PC-3 (cell line): ENCODE results near the gene KCTD20. TPM values are rescaled to one million over a fixed set of nuclear protein-coding genes. Genes with fewer than 3 reads are reported as not detected.

ENCODE experiments used
- ATAC-seq: fragments of 200-7000 bp; cut with Tn5 transposase; 2 replicates; pipeline ENCODE4 v1.9.1; 2020; ENCODE audit warnings: mild to moderate bottlenecking, moderate library complexity
- Bru-seq: library from RNA; stranded (reverse); fragments of 400-500 nt; gene quantifications from one replicate; lab custom pipeline; 2021; lab: Mats Ljungman, UMichigan
- BruChase-seq, 2 experiments: library from RNA; stranded (reverse); fragments of 400-500 nt; gene quantifications; one replicate each; lab custom pipeline; 2021; lab: Mats Ljungman, UMichigan
- BruUV-seq: library from RNA; stranded (reverse); fragments of 400-500 nt; replicated peaks from 2 replicates; lab custom pipeline; 2021; lab: Mats Ljungman, UMichigan
- CTCF ChIA-PET: fragments of 300-600 bp; sonication (Branson Sonifier 250); formaldehyde crosslinking; loops from one replicate; lab custom pipeline; 2022; ENCODE audit warnings: antibody characterized with exemption; lab: Charles Lee
- POLR2A ChIA-PET: fragments of 300-600 bp; sonication (Branson Sonifier 250); formaldehyde crosslinking; loops from one replicate; lab custom pipeline; 2022; ENCODE audit warnings: antibody characterized with exemption; ENCODE audit not compliant: unreplicated experiment; lab: Charles Lee
- DNase-seq: peaks from one replicate; pipeline ENCODE4 v3.0.0-alpha.2; 2015
- H2AFZ ChIP-seq: fragments of 300-600 bp; sonication (generic); 2 replicates; pipeline ENCODE4 v1.6.0; 2016; ENCODE audit warnings: antibody characterized with exemption, low read length
- H3F3A ChIP-seq: fragments of 300-600 bp; sonication (generic); one replicate; pipeline ENCODE4 v1.6.0; 2017; ENCODE audit warnings: antibody characterized with exemption, low read length, control low read depth, mild to moderate bottlenecking; ENCODE audit not compliant: unreplicated experiment
- H3K27ac ChIP-seq: fragments of 300-600 bp; sonication (generic); 2 replicates; pipeline ENCODE4 v1.5.1; 2016; ENCODE audit warnings: mild to moderate bottlenecking, low read length
- H3K27me3 ChIP-seq: fragments of 300-600 bp; sonication (generic); 2 replicates; pipeline ENCODE4 v1.6.1; 2016; ENCODE audit warnings: low read length, mixed read lengths
- H3K36me3 ChIP-seq: fragments of 300-600 bp; sonication (generic); 2 replicates; pipeline ENCODE4 v1.6.1; 2016; ENCODE audit warnings: low read depth, mixed run types, low read length, mixed read lengths
- H3K4me1 ChIP-seq: fragments of 300-600 bp; sonication (generic); 2 replicates; pipeline ENCODE4 v1.5.1; 2016; ENCODE audit warnings: low read length; ENCODE audit not compliant: insufficient read depth
- H3K4me2 ChIP-seq: fragments of 300-600 bp; sonication (generic); 2 replicates; pipeline ENCODE4 v1.6.0; 2016; ENCODE audit warnings: low read length
- H3K4me3 ChIP-seq: fragments of 300-600 bp; sonication (generic); 2 replicates; pipeline ENCODE4 v1.5.1; 2016; ENCODE audit warnings: mild to moderate bottlenecking, low read length, mixed read lengths
- H3K79me2 ChIP-seq: fragments of 300-600 bp; sonication (generic); 2 replicates; pipeline ENCODE4 v1.6.1; 2017; ENCODE audit warnings: low read length, mixed read lengths
- H3K9ac ChIP-seq: fragments of 300-600 bp; sonication (generic); 2 replicates; pipeline ENCODE4 v1.6.0; 2016; ENCODE audit warnings: mild to moderate bottlenecking, low read length
- H3K9me2 ChIP-seq: fragments of 300-600 bp; sonication (generic); replicated peaks from 2 replicates; pipeline ENCODE4 v1.6.1; 2016; ENCODE audit warnings: mixed run types, low read length, mixed read lengths
- H3K9me3 ChIP-seq: fragments of 300-600 bp; sonication (generic); 2 replicates; pipeline ENCODE4 v1.6.1; 2016; ENCODE audit warnings: low read length, mixed read lengths
- H4K20me1 ChIP-seq: fragments of 300-600 bp; sonication (generic); 2 replicates; pipeline ENCODE4 v1.6.1; 2016; ENCODE audit warnings: low read length, mixed read lengths
- EZH2 ChIP-seq: fragments of 300-600 bp; sonication (generic); IDR thresholded peaks from one replicate; pipeline ENCODE4 v1.6.1; 2017; ENCODE audit warnings: antibody characterized with exemption, mild to moderate bottlenecking, low read length; ENCODE audit not compliant: unreplicated experiment
- EZH2phosphoT487 ChIP-seq: fragments of 300-600 bp; sonication (generic); IDR thresholded peaks from 2 replicates; pipeline ENCODE4 v1.6.1; 2018; ENCODE audit warnings: mild to moderate bottlenecking, antibody characterized with exemption, low read length, borderline replicate concordance
- intact Hi-C: fragments of 100-400 bp; cut with micrococcal nuclease; formaldehyde crosslinking; loops from 2 replicates; pipeline ENCODE4 v1.9.0; 2023
- long read RNA-seq: library from polyadenylated mRNA; unstranded; transcript quantifications from one replicate; pipeline ENCODE4 v2.0.0, GENCODE V29; 2021; ENCODE audit not compliant: unreplicated experiment
- total RNA-seq: library from RNA; depleted of rRNA; stranded (reverse); fragments of >200 nt; gene quantifications from 2 replicates; pipeline ENCODE4 v1.2.3, GENCODE V29; 2014; rRNA removed
- TF ChIP-seq, protein P1 (sequence below): fragments of 300-600 bp; sonication (generic); conservative IDR thresholded peaks from 2 replicates; pipeline ENCODE4 v1.5.1; 2017; ENCODE audit warnings: antibody characterized with exemption, low read depth, mild to moderate bottlenecking, low read length

Gene KCTD20
- total RNA-seq (20.8 and 26.5 TPM in 2 replicates), Bru-seq, nascent RNA (percentile 76 among the genes with signal in this experiment), BruChase-seq, experiment 1, labeled RNA remaining after a 6-hour chase (percentile 82 among the genes with signal in this experiment), BruChase-seq, experiment 2, labeled RNA remaining after a 2-hour chase (percentile 79 among the genes with signal in this experiment)
- long read RNA-seq, full-length matches to known transcripts, result 32 of 60 reads
- long read RNA-seq, partial matches to known transcripts, result 8 of 60 reads
- long read RNA-seq, other reads (novel, unspliced or antisense), result 20 of 60 reads

DNA sequence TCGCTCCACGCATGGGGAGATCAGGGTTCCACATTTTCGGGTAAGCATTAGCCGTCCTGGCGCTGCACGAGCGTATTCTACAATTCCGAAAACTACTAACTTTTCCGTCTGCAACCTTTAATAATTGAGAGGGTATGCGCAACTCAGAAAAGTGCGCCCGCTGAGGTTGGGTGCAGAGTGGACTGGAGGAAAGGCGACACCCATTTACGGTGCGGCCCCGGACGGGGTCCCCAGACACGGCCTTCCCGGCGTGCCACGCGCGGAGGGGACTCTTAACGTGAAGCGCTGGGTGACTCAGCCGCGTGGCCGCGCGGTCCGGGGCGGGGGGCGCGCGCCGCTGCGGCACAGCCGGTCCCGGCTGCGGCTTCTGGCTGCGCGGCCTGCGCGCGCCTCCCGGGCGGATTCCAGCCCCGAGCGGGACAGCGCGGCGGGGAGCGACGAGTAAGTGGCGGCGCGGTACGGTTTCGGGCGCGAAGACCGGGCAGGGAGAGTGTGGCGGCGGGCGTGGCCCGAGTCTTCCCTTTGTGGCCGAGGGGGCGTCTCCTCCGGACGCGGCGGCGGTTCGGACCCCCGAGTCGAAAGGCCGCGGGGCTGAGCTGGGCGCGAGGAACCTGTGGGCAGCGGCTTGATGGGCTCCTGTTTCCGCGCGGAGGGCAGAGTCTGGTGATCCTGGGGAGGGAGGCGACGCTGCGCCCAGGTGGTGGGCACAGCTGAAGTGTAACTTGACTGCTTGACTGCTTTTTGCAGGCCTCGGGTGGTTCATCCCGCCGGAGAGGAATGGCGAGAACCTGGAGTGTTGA is at the start of gene KCTD20, which contains the start of gene PXT1:
TSS of gene KCTD20 (plus strand) at position 330 of the 800 bp plus-strand sequence. CDS start 27,098 bp downstream, outside the sequence.
TSS of gene PXT1 (minus strand) at position 184 of the 800 bp plus-strand sequence. CDS start 16,772 bp downstream, outside the sequence.
- intact Hi-C loops, result loop anchor here (1.0 to 5.0 kb wide), 2 partner anchors 151 to 164 kb away; partner anchors contain the start of gene SRSF3
- ChIA-PET CTCF (interaction anchor here (0.8 kb wide), 1 partner anchor 20 kb away, joined by 3 read pairs; no protein-coding TSS in a partner anchor), POLR2A (interaction anchor here (0.7 kb wide), 1 partner anchor 371 kb away, joined by 5 read pairs; no protein-coding TSS in a partner anchor)
- Histone ChIP-seq H3K79me2 (peaks cover 49% of the 10 kb centered on the region), H3K4me2 (peak within 1 kb of the TSS; percentile 80), H2AFZ (peak within 1 kb of the TSS; percentile 93), H3K36me3 (no peaks in the 10 kb centered on the region), H3K9me2 (no peaks in the 10 kb centered on the region), H3K9ac (peak within 1 kb of the TSS; percentile 94), H4K20me1 (no peaks in the 10 kb centered on the region), H3F3A (peaks cover 4% of the 10 kb centered on the region), H3K4me3 (peak within 1 kb of the TSS; percentile 97), H3K4me1 (peaks cover 29% of the 10 kb centered on the region), H3K9me3 (no peaks in the 10 kb centered on the region), H3K27ac (peak within 1 kb of the TSS; percentile 83), H3K27me3 (no peaks in the 10 kb centered on the region)
- TF ChIP-seq EZH2phosphoT487 (no peak), EZH2 (no peak)
- TF ChIP-seq, protein P1, sequence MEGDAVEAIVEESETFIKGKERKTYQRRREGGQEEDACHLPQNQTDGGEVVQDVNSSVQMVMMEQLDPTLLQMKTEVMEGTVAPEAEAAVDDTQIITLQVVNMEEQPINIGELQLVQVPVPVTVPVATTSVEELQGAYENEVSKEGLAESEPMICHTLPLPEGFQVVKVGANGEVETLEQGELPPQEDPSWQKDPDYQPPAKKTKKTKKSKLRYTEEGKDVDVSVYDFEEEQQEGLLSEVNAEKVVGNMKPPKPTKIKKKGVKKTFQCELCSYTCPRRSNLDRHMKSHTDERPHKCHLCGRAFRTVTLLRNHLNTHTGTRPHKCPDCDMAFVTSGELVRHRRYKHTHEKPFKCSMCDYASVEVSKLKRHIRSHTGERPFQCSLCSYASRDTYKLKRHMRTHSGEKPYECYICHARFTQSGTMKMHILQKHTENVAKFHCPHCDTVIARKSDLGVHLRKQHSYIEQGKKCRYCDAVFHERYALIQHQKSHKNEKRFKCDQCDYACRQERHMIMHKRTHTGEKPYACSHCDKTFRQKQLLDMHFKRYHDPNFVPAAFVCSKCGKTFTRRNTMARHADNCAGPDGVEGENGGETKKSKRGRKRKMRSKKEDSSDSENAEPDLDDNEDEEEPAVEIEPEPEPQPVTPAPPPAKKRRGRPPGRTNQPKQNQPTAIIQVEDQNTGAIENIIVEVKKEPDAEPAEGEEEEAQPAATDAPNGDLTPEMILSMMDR, result no peak
- peak; percentile 73 for ATAC-seq
- peak; percentile 91 for DNase-seq
- no TSS peak for BruUV-seq

DNA sequence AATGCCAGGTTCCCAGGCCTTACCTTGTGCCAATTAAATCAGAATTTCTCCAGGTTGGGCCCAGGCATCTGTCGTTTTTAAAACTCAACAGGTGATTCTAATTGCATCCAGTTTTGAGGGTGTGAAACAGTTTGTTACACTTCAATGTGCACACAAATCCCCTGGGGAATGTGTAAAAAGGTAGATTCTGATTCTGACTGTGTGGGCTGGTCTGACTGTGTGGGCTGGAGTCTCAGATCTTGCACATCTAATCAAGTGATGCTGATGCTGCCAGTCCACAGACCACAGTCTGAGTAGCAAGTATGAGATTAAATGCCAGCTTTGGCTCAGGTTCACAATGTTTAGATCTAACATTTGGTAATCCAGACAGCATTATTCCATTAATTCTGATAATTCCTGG is 42.8 kb upstream of the KCTD20 start:
- Histone ChIP-seq H3F3A (no peaks in the 10 kb centered on the region), H3K4me1 (no peaks in the 10 kb centered on the region), H4K20me1 (no peaks in the 10 kb centered on the region), H3K4me2 (no peak overlapping the region), H3K36me3 (no peaks in the 10 kb centered on the region), H3K79me2 (no peaks in the 10 kb centered on the region), H2AFZ (no peak overlapping the region), H3K27ac (no peak overlapping the region), H3K27me3 (no peaks in the 10 kb centered on the region), H3K9me2 (no peaks in the 10 kb centered on the region), H3K9me3 (peaks cover 6% of the 10 kb centered on the region; the same call in 1 of the 2 replicates), H3K9ac (no peak overlapping the region), H3K4me3 (no peak overlapping the region)
- ChIA-PET POLR2A (no interaction called here), CTCF (no interaction called here)
- ATAC-seq (no peak), DNase-seq (no peak)
- no TSS peak for BruUV-seq
- intact Hi-C loops, result no loop called here
- TF ChIP-seq EZH2phosphoT487, result no peak
- TF ChIP-seq EZH2, result no peak
- TF ChIP-seq, protein P1, result no peak
